Measurements from ENCODE around the gene ABCA13. TPM values are rescaled to one million over a fixed set of nuclear protein-coding genes. Genes with fewer than 3 reads are reported as not detected.

Gene ABCA13
- total RNA-seq, 3 donors from 2014 or later (not counting 1 experiment from before 2014, with no cell fraction given) = 0.05 to 0.09 TPM; not detected in 1

- TF ChIP-seq, protein P1, sequence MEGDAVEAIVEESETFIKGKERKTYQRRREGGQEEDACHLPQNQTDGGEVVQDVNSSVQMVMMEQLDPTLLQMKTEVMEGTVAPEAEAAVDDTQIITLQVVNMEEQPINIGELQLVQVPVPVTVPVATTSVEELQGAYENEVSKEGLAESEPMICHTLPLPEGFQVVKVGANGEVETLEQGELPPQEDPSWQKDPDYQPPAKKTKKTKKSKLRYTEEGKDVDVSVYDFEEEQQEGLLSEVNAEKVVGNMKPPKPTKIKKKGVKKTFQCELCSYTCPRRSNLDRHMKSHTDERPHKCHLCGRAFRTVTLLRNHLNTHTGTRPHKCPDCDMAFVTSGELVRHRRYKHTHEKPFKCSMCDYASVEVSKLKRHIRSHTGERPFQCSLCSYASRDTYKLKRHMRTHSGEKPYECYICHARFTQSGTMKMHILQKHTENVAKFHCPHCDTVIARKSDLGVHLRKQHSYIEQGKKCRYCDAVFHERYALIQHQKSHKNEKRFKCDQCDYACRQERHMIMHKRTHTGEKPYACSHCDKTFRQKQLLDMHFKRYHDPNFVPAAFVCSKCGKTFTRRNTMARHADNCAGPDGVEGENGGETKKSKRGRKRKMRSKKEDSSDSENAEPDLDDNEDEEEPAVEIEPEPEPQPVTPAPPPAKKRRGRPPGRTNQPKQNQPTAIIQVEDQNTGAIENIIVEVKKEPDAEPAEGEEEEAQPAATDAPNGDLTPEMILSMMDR (IDR thresholded peaks at IDR 0.05) = no peak
- intact Hi-C loops (cut with micrococcal nuclease) = no loop called here
- WGBS (ENCODE audit: insufficient coverage) = 85% methylated on average over 4 of the region's 4 CpGs
- Mint-ChIP-seq H3K36me3 (no peaks in the 10 kb centered on the region), H3K27ac (no peak overlapping the region), H3K4me1 (no peaks in the 10 kb centered on the region), H3K9me3 (peaks cover 3 to 11% of the 10 kb centered on the region in 2 donors), H3K27me3 (ENCODE audit: low read depth in 2 of 2) (peaks cover 0 to 4% of the 10 kb centered on the region in 2 donors), H3K4me3 (no peak overlapping the region)
- Histone ChIP-seq H3K4me3 (ENCODE audit: low read length) (no peak overlapping the region), H3K27ac (ENCODE audit: low read length) (no peak overlapping the region), H3K9me3 (ENCODE audit: control insufficient read depth, insufficient read depth, low read length) (no peaks in the 10 kb centered on the region), H3K4me1 (ENCODE audit: control insufficient read depth, insufficient read depth, low read length) (no peaks in the 10 kb centered on the region), H3K27me3 (ENCODE audit: control insufficient read depth, insufficient read depth, low read length) (no peaks in the 10 kb centered on the region), H3K36me3 (ENCODE audit: control insufficient read depth, insufficient read depth, low read length) (no peaks in the 10 kb centered on the region)
- no peak for ATAC-seq
- DNase-seq = no peak
Observed at GRCh38 chr7:48366096-48366495, 194.8 kb downstream of the ABCA13 start.

DNA sequence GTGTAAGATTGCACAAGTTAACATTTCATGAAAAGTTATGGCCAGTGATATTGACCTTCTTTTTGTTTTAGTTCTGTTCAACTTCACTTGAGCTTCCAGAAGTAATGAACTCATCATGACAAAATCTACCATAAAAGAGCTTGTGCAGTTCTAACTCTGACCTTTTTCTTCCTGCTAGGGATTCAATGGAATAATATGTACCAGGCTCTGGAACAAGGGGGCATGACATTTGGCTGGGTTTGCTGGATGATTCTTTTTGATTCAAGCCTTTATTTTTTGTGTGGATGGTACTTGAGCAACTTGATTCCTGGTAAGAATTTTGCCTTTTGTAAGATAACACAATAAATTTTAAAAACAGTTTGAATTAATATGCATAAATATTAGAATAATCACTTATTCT is 205.0 kb downstream of the ABCA13 start:
- DNase-seq (no peak), ATAC-seq (no peak)
- intact Hi-C loops (cut with micrococcal nuclease) = no loop called here
- H3K27me3 Mint-ChIP-seq (ENCODE audit: low read depth in 2 of 2) = no peaks in the 10 kb centered on the region
- no peak overlapping the region for H3K4me3 ChIP-seq (ENCODE audit: low read length)
- no peaks in the 10 kb centered on the region for H3K4me1 ChIP-seq (ENCODE audit: control insufficient read depth, insufficient read depth, low read length)
- H3K27me3 ChIP-seq (ENCODE audit: control insufficient read depth, insufficient read depth, low read length) = no peaks in the 10 kb centered on the region
- H3K36me3 Mint-ChIP-seq = no peaks in the 10 kb centered on the region
- TF ChIP-seq, protein P1 (IDR thresholded peaks at IDR 0.05) = no peak
- no peak overlapping the region for H3K27ac Mint-ChIP-seq
- no peaks in the 10 kb centered on the region for H3K4me1 Mint-ChIP-seq
- H3K9me3 Mint-ChIP-seq = peaks cover 0 to 3% of the 10 kb centered on the region in 2 donors
- no peaks in the 10 kb centered on the region for H3K36me3 ChIP-seq (ENCODE audit: control insufficient read depth, insufficient read depth, low read length)
- no peak overlapping the region for H3K4me3 Mint-ChIP-seq
- no peak overlapping the region for H3K27ac ChIP-seq (ENCODE audit: low read length)
- H3K9me3 ChIP-seq (ENCODE audit: control insufficient read depth, insufficient read depth, low read length) = no peaks in the 10 kb centered on the region

- H3K4me3 ChIP-seq (ENCODE audit: low read length) = no peak overlapping the region
- no peaks in the 10 kb centered on the region for H3K36me3 ChIP-seq (ENCODE audit: control insufficient read depth, insufficient read depth, low read length)
- intact Hi-C loops (cut with micrococcal nuclease) = no loop called here
- ATAC-seq (no peak), DNase-seq (no peak)
- WGBS (ENCODE audit: insufficient coverage) = 86% methylated on average over 1 of the region's 1 CpG
- no peaks in the 10 kb centered on the region for H3K9me3 ChIP-seq (ENCODE audit: control insufficient read depth, insufficient read depth, low read length)
- H3K27me3 ChIP-seq (ENCODE audit: control insufficient read depth, insufficient read depth, low read length) = no peaks in the 10 kb centered on the region
- TF ChIP-seq, protein P1 (IDR thresholded peaks at IDR 0.05) = no peak
- no peak overlapping the region for H3K27ac ChIP-seq (ENCODE audit: low read length)
- no peak overlapping the region for H3K27ac Mint-ChIP-seq
- H3K36me3 Mint-ChIP-seq = no peaks in the 10 kb centered on the region
- no peaks in the 10 kb centered on the region for H3K4me1 Mint-ChIP-seq
- peaks cover 0 to 4% of the 10 kb centered on the region in 2 donors for H3K9me3 Mint-ChIP-seq
- H3K4me3 Mint-ChIP-seq = no peak overlapping the region
- H3K27me3 Mint-ChIP-seq (ENCODE audit: low read depth in 2 of 2) = no peaks in the 10 kb centered on the region
- no peaks in the 10 kb centered on the region for H3K4me1 ChIP-seq (ENCODE audit: control insufficient read depth, insufficient read depth, low read length)
Observed at GRCh38 chr7:48380921-48381320, 209.7 kb downstream of the ABCA13 start.

DNA sequence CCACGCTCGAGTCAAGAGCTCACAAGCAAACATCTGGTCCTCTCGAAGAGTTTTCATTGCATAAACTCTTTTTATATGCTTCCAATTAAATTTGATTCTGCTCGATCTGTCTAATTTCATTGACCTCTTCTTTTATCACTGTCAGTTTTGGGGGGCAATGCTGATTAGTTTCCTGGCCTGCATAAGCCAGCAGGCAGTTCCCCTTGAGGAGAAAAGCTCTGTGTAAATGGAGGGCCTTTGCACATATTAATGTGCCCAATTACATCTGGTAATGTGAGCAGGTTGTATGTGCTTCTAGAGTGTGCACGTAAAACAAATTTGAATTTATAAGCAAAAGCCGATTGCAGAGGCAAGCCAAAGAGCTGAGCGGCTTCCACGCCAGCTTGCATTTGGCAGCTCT is 210.3 kb downstream of the ABCA13 start:
- intact Hi-C loops (cut with micrococcal nuclease) = no loop called here
- no peak overlapping the region for H3K27ac Mint-ChIP-seq
- H3K4me1 Mint-ChIP-seq = no peaks in the 10 kb centered on the region
- H3K4me3 ChIP-seq (ENCODE audit: low read length) = no peak overlapping the region
- H3K27ac ChIP-seq (ENCODE audit: low read length) = no peak overlapping the region
- H3K36me3 ChIP-seq (ENCODE audit: control insufficient read depth, insufficient read depth, low read length) = no peaks in the 10 kb centered on the region
- H3K9me3 ChIP-seq (ENCODE audit: control insufficient read depth, insufficient read depth, low read length) = no peaks in the 10 kb centered on the region
- H3K27me3 Mint-ChIP-seq (ENCODE audit: low read depth in 2 of 2) = no peaks in the 10 kb centered on the region
- TF ChIP-seq, protein P1 (IDR thresholded peaks at IDR 0.05) = no peak
- H3K4me3 Mint-ChIP-seq = no peak overlapping the region
- no peaks in the 10 kb centered on the region for H3K36me3 Mint-ChIP-seq
- WGBS (ENCODE audit: insufficient coverage) = 90% methylated on average over 8 of the region's 8 CpGs
- peaks cover 0 to 4% of the 10 kb centered on the region in 2 donors for H3K9me3 Mint-ChIP-seq
- no peak for DNase-seq
- H3K27me3 ChIP-seq (ENCODE audit: control insufficient read depth, insufficient read depth, low read length) = no peaks in the 10 kb centered on the region
- H3K4me1 ChIP-seq (ENCODE audit: control insufficient read depth, insufficient read depth, low read length) = no peaks in the 10 kb centered on the region
- no peak for ATAC-seq

All from natural killer cell (primary cell).